HG02852 (cell line): ENCODE data around the gene KRTAP2-1.
"Not testable (repeated sequence)": the region's sequence is repeated elsewhere in the genome, so short reads cannot be mapped to it uniquely, and the experiment has no call there.

Experiments
- ATAC-seq: cut with Tn5 transposase; IDR thresholded peaks from one replicate; pipeline ENCODE4 v1.9.1; 2021; ENCODE audit warnings: mild to moderate bottlenecking, moderate library complexity; ENCODE audit not compliant: unreplicated experiment

The KRTAP2-1 gene, protein sequence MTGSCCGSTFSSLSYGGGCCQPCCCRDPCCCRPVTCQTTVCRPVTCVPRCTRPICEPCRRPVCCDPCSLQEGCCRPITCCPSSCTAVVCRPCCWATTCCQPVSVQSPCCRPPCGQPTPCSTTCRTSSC

DNA sequence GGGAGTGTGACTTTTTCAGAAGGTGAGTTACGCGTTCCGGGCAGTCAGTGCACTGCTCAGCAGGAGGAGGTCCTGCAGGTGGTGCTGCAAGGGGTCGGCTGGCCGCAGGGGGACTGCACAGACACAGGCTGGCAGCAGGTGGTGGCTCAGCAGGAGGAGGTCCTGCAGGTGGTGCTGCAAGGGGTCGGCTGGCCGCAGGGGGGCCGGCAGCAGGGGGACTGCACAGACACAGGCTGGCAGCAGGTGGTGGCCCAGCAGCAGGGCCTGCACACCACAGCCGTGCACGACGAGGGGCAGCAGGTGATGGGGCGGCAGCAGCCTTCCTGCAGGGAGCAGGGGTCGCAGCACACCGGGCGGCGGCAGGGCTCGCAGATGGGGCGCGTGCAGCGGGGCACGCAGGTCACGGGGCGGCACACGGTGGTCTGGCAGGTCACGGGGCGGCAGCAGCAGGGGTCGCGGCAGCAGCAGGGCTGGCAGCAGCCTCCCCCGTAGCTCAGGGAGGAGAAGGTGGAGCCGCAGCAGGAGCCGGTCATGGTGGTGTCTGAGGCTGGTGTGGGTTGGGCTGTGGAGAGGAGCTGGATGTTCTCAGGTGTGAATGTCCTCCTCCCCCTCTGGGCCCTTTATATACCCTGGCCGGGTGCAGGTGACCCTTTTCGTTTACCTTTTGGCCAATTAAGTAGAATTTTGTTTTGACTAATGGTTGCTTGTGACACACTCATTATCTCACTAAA is at the start of gene KRTAP2-1:
KRTAP2-1 (minus strand) TSS at position 582 of the 731 bp plus-strand sequence; CDS start at position 533, 49 bp downstream.
- not testable (repeated sequence) for ATAC-seq

DNA sequence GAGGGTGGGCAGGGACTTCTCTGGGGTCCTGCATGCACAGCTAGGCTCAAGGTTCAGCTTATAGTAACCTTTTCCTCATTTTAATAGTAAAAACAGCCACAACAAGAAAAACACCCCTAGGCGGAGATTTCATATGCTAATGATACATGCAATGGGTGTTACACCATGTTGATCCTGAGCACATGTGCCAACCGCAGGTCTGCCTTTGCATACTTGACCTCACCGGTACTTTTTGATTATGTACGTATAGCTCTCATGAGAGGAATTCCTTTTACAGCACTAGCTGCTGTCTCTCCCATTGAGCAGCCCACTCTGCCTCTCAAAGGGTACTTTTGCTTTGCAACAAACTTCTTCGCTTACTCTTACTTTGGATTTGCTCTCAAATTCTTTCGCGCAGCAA is 48.9 kb upstream of the KRTAP2-1 start:
- ATAC-seq: no peak

DNA sequence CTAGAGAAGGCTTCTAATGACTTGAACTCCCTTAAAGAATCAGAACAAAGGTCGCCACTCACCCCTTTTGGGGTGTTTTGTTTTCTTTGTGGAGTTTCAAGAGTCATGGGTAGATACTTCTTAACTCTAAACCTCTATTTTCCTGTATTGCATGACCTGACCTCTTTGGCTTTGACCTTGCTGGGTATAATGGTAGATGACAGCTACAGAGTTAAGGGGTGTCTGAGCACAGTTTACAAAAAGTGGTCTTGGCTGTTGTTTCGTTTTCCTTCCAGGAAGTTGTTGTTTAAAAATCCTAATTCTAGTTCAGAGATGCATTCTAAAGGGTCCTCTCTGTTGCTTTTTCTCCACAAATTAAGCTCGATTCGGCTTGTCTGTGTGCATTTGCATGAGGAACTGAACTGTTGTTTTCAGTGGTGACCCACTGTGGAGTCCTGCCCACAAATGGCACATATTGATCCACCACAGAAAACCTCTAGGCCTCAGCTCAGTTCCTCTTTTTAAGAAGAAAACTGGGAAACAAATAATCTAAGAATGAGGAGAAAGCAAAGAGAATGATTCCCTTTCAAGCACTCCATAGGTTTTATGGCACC is 41.7 kb upstream of the KRTAP2-1 start:
- ATAC-seq: not testable (repeated sequence)

DNA sequence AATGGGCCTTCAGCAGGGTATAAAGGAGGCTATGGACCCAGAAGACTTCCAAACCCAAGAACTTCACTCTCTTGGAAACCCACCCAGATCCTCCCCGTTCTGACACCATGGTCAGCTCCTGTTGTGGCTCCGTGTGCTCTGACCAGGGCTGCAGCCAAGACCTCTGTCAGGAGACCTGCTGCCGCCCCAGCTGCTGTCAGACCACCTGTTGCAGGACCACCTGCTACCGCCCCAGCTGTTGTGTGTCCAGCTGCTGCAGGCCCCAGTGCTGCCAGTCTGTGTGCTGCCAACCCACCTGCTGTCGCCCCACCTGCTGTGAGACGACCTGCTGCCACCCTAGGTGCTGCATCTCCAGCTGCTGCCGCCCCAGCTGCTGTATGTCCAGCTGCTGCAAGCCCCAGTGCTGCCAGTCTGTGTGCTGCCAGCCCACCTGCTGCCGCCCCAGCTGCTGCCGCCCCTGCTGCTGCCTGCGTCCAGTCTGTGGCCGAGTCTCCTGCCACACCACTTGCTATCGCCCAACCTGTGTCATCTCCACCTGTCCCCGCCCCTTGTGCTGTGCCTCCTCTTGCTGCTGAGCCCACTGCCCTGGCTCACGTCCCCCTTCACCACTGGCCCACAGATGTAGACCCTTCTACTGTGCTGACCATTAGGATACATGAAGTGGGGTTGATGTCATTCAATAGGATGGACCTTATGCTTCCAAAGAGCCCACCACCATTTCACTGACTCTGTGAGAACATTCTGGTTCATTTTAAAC is 37.2 kb upstream of the KRTAP2-1 start, which contains the start of gene KRTAP4-7:
KRTAP4-7 (plus strand) TSS at position 51 of the 757 bp plus-strand sequence; CDS start at position 108, 57 bp downstream.
- ATAC-seq: not testable (repeated sequence)

DNA sequence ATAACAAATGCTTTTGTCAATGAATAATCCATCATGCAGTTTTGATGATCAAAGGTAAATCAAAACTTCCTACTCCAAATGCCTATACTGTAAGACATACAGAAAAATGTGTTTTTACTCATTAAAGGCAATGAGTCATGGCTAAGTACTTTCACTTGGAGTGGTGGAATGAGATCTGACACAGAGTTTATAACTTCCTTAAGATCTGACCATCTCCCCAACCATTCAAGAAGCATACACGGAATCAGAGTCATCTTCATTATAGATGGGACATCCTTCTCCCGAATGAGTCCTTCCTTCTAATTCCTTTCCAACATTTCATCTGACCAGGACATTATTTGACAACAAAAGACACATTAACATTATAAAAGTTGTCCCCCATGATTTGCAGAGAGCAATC is 36.3 kb upstream of the KRTAP2-1 start:
- not testable (repeated sequence) for ATAC-seq

DNA sequence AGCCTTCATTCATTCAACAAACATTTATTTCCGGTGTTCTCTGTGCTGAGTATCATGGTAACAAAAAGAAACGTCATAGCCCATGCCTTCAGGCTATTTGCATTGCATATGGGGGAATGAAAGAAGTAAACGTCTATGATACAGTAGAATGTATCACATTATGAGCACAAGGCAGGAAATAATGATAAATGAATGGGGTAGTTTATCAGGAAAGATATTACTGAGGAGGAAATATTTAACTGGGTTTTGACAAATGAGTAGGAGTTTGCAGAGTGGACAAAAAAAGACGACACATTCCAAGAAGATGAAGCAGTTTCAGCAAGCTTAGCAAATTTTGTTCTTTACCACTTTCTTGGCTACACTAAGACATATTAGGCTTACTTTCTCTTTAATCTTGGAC is 35.5 kb upstream of the KRTAP2-1 start:
- ATAC-seq: no peak

DNA sequence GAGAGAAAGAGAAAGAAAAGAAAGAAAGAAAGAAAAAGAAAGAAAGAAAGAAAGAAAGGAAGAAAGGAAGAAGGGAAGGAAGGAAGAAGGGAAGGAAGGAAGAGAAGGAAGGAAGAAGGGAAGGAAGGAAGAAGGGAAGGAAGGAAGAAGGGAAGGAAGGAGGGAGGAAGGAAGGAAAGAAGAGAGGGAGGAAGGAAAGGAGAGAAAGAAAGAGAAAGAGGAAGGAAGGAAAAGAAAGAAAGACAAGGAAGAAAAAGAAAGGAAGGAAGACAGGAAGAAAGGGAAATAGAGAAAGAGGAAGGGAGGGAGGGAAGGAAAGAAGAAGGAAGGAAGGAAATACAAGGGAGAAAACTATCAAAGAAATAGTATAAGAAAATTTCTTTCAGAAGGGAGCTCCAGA is 29.7 kb upstream of the KRTAP2-1 start:
- no peak for ATAC-seq

DNA sequence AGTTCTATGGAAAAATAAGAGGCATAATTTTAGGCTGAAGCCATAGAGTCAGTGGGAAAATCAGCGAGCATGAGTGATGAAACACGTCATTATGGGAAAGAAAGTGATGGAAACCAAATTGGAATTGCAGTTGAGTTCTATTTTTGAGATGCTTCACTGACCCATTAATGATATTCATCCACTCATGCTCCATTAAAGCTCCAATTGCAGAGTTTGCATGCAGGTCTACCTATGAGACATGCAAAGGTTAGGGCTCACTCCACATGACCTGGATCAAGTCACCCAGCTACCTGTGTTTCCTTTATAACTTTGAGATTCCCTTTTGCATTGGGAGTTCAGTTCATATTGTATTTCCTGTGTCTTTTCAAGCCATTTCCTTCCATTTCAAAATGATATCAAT is 26.6 kb upstream of the KRTAP2-1 start:
- ATAC-seq: no peak

DNA sequence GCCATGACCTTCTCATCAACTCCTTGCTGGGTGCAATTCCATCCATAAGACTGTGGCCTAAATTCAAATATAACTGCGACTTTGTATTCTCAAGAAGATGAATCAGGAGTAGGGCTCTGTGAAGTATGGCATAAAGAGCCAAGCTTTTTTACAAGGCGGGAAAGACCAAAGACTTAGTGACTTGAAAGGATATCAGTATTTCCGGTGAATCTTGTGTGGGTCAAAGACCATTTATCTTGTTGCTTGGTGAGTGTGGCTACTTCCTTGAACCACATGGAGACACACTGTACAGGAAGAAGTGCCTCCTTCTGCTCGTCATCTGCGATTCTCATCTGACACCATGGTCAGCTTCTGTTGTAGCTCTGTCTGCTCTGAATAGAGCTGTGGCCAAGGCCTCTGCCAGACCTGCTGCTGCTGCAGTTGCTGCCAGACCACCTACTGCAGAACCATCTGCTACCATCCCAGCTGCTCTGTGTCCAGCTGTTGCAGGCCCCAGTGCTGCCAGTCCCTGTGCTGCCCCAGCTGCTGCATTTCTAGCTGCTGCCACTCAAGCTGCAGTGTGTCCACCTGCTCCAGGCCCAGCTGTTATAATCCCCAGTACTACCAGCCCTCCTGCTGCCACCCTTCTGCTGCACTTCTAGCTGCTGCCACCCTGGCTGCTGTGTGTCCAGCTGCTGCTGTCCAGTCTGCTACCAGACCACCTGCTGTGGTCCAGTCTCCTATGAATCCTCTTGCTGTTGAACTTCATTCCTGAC is 24.7 kb upstream of the KRTAP2-1 start:
- ATAC-seq: no peak

DNA sequence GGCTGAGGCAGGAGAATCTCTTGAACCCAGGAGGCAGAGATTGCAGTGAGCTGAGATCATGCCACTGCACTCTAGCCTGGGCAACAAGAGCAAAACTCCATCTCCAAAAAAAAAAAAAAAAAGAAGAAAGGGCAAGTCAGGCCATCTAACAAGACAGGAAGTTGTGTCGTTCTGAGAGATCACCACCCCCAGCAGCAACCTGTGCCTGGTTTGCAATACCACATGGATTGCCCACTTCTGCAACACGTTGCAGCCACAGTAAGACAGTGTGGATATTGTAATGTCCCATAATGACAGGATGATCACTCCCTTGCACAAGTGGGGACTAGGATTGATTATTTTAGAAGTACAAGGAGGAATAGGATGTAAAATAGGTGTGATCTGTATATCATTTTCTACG is 21.9 kb upstream of the KRTAP2-1 start:
- ATAC-seq: no peak

DNA sequence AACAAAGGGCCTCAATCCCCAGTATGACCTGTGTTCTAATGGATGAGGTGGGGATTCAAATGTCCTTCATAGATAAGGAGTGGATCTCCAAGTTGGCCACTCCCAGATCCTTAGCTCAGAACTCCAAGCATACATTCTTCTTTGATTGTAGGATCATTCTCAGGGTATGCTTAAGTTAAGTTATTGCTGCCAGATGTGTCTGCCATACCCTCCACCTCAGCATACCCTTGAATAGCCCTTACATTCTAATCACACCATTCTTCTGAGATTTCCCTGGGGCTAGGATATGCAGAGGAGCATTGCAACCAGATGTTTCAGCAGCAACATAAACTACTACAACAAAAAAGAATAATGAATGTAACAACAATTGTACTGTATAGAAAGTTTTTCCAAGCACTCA is 20.2 kb upstream of the KRTAP2-1 start:
- ATAC-seq: no peak

DNA sequence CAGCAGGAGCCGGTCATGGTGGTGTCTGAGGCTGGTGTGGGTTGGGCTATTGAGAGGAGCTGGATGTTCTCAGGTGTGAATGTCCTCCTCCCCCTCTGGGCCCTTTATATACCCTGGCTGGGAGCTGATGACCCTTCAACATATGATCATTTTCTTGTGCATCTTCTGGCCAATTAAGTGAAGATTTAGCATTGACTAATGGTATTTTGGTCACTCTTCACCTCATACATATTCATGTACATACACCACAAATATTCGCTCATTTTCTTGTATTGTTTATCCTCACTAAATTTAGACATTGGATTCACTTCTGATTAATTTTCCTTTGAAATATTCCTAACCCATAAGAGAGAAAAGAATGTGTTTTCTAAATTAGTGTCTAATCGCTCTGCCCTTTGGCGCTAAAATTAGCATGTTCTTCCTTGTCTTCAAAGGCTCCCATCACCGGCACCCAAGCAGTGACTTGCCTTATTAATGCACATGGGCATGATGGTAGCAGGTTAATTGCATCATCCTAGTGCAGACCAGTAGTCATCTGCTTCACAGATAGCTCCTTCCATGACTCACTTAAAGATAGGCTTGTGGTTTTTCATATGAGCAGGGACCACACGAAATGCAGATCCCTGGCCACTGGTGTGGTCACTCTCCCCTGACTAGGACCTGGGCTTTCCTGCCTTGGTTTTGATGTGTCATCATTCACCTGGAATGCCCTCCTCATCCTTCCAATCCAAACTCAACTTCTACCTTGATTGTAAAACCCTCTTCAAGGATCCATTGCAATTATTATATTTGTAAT is 18.9 kb upstream of the KRTAP2-1 start, which contains the start of gene KRTAP2-4:
KRTAP2-4 (minus strand) TSS at position 51 of the 796 bp plus-strand sequence; CDS start at position 17, 34 bp downstream.
- no peak for ATAC-seq

DNA sequence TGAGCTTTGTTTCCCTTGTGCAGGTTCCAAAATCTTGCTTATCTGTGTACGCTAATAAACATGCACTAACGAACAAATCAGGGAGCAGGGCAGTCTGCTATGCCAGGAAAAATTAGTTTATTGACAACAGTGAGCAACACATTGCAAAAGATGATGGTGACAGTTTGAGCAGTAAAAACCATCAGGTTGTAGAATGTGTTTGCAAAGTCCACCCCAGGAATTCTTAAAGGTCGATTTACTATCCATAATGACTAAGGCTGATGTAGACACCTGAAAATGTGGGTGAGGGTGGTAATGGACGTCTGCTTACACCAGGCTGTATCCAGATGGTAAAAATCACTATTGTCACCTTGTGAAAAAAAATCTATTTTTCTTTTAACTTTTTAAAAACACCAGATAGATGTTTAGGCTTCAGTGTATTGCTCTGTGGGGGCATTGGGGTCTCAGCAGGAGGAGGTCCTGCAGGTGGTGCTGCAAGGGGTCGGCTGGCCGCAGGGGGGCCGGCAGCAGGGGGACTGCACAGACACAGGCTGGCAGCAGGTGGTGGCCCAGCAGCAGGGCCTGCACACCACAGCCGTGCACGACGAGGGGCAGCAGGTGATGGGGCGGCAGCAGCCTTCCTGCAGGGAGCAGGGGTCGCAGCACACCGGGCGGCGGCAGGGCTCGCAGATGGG is 18.0 kb upstream of the KRTAP2-1 start:
- not testable (repeated sequence) for ATAC-seq

DNA sequence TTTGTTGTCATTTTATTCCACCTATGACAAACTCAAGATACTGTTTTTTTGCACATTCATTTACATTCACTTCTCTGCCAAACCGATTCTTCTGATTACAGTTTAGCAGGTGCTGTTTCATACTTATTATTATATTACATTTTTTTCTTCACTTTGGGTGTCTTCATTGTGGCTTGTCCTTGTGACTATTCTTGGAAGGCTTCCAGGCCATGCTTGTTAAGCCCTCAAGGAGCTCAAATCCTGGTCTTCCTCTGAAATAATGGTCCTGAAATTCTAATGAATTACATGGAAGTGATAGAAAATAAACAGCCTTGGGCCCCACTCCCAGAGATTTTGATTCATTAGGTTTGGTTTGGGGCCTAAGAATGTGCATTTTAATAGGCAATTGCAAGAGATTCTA is 17.2 kb upstream of the KRTAP2-1 start:
- ATAC-seq: no peak

DNA sequence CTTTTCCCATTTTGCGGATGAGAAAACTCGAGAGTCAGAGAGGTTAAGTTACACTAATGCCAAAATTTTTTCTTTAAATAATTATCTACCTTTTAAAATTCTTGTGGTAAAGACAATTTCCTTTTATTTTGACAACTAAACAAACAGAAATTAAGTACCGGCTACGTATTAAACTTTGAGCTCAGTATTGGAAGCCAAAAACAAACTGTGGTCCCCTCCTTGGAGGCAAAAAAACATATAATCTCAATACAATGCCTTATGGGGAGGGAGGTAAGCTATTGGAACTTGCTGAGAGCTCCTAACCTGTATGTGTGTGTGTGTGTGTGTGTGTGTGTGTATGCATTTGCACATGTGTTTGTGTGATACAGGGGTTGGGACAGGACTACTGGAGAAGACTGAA is 16.3 kb upstream of the KRTAP2-1 start:
- ATAC-seq: no peak

DNA sequence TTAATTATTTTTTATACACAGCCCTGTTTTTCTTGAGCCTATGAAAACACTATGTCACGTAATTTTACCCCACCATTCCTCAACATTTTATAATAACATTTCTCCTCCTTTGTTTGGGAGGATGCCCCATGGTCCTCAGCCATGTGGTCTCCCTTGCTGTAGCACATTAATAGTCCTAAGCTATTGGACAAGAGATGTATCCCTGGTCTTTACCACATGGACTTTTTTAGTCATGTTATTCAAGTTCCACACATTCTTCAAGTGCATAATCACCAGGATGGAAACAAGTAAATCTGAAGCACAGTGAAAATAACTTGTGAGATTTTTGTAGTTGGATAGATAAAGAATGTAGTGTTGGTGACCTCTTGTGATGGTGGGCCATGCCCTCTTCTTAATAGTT is 14.8 kb upstream of the KRTAP2-1 start:
- no peak for ATAC-seq

DNA sequence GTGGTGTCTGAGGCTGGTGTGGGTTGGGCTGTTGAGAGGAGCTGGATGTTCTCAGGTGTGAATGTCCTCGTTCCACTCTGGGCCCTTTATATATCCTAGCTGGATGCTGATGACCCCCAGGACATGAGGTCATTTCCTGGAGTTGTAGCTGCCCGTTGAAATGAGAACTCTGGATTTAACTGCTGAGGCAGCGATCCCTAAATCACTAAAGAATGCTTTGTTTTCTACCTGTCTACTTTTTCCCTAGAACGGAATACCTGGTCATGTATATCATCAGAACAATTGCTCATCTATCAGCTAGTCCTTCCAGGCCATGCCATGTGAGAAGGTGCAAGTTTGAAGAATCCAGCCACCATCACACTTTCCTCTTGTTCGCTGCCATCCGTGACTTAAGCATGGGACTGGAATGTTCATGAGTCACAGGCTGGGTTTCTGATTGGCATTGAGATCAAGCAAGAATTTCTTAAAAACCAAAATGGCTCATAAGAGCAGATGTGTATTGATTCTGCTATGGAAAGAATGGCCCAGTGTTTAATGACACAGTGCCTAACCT is 13.0 kb upstream of the KRTAP2-1 start, which contains the start of gene KRTAP2-3:
KRTAP2-3 (minus strand) TSS at position 63 of the 553 bp plus-strand sequence. CDS start 64 bp downstream, outside the sequence.
- ATAC-seq: no peak

DNA sequence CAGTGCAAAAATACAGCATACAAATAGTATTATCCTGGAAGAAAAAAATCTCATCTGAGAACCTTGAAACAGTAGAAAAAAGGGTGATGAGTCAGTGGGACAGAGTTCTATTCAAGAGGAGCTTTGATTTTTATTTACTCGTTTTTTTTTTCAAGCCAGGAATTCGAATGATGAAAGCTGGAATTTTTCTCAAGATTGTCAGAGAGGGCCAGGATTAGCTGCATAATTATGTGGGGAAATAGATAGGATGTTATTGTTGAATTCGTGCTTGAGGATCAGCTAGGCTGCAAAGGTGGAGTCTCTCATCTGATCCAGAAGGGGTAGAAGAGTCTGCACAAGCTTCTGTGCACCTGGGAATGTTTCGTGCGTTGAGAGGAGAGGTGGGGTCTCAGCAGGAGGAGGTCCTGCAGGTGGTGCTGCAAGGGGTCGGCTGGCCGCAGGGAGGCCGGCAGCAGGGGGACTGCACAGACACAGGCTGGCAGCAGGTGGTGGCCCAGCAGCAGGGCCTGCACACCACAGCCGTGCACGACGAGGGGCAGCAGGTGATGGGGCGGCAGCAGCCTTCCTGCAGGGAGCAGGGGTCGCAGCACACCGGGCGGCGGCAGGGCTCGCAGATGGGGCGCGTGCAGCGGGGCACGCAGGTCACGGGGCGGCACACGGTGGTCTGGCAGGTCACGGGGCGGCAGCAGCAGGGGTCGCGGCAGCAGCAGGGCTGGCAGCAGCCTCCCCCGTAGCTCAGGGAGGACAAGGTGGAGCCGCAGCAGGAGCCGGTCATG is 12.3 kb upstream of the KRTAP2-1 start:
- not testable (repeated sequence) for ATAC-seq
